ENCODE measurements around the gene LIPM. TPM values are rescaled to one million over a fixed set of nuclear protein-coding genes. Genes with fewer than 3 reads are reported as not detected.
"Not testable (repeated sequence)": the region's sequence is repeated elsewhere in the genome, so short reads cannot be mapped to it uniquely, and the experiment has no call there.

LIPM gene
- total RNA-seq, 4 donors from 2014 or later, result not detected

DNA sequence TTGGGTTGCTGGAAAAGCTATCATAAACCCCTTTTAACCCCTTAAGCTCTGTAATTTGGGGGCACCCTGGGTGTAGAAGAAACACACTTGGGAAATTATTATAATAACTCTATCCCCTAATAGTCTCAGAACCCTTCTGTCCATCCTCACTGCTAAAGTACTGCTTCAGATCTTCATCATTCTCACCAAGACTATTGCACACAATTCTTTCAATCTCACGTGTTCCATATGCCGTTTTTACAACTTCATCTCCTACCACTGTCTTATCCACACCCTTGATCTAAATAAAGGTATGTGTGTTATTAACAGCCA lies 33.3 kb downstream of the LIPM start:
- Histone ChIP-seq H3K27me3 (no peaks in the 10 kb centered on the region), H3K36me3 (no peaks in the 10 kb centered on the region), H3K4me3 (no peak overlapping the region), H3K27ac (no peak overlapping the region), H3K4me1 (no peaks in the 10 kb centered on the region), H3K9me3 (no peaks in the 10 kb centered on the region)
- intact Hi-C loops (cut with DNase I; ENCODE audit: low total_unique reads) (loop anchor here (2.0 to 10.0 kb wide), 3 partner anchors 97 to 379 kb away; no protein-coding TSS in a partner anchor), in situ Hi-C loops (cut with MboI; ENCODE audit: low sequenced_read_pairs in 4 of 4) (loop anchor here (5.0 to 25.0 kb wide), 8 partner anchors 41 to 379 kb away; partner anchors contain the start of gene CH25H (in 2 of the 4))
- no peak for ATAC-seq
- no peak for TF ChIP-seq POLR2A (IDR thresholded peaks at IDR 0.05)
- TF ChIP-seq, protein P1, sequence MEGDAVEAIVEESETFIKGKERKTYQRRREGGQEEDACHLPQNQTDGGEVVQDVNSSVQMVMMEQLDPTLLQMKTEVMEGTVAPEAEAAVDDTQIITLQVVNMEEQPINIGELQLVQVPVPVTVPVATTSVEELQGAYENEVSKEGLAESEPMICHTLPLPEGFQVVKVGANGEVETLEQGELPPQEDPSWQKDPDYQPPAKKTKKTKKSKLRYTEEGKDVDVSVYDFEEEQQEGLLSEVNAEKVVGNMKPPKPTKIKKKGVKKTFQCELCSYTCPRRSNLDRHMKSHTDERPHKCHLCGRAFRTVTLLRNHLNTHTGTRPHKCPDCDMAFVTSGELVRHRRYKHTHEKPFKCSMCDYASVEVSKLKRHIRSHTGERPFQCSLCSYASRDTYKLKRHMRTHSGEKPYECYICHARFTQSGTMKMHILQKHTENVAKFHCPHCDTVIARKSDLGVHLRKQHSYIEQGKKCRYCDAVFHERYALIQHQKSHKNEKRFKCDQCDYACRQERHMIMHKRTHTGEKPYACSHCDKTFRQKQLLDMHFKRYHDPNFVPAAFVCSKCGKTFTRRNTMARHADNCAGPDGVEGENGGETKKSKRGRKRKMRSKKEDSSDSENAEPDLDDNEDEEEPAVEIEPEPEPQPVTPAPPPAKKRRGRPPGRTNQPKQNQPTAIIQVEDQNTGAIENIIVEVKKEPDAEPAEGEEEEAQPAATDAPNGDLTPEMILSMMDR (IDR thresholded peaks at IDR 0.05 in 4 of 5, conservative IDR thresholded peaks at IDR 0.05 in 1 of 5), result no peak
- no peak for DNase-seq

DNA sequence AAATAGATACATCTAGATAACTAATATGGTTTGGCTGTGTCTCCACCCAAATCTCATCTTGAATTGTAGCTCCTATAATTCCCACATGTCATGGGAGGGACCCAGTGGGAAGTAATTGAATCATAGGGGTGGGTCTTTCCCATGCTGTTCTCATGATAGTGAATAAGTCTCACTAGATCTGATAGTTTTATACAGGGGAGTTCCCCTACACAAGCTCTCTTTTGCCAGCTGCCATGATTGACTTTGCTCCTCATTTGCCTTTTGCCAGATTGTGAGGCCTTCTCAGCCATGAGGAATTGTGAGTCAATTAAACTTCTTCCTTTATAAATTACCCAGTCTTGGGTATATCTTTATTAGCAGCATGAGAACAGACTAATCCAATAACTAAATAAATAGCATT lies 35.1 kb downstream of the LIPM start:
- intact Hi-C loops (cut with DNase I; ENCODE audit: low total_unique reads), result loop anchor here (2.0 to 10.0 kb wide), 3 partner anchors 95 to 377 kb away; no protein-coding TSS in a partner anchor
- not testable (repeated sequence) for ATAC-seq, H3K27me3 ChIP-seq, DNase-seq, H3K4me3 ChIP-seq, H3K9me3 ChIP-seq, H3K36me3 ChIP-seq, H3K27ac ChIP-seq, H3K4me1 ChIP-seq
- in situ Hi-C loops (cut with MboI; ENCODE audit: low sequenced_read_pairs in 4 of 4), result loop anchor here (5.0 to 25.0 kb wide), 8 partner anchors 40 to 377 kb away; partner anchors contain the start of gene CH25H (in 2 of the 4)

DNA sequence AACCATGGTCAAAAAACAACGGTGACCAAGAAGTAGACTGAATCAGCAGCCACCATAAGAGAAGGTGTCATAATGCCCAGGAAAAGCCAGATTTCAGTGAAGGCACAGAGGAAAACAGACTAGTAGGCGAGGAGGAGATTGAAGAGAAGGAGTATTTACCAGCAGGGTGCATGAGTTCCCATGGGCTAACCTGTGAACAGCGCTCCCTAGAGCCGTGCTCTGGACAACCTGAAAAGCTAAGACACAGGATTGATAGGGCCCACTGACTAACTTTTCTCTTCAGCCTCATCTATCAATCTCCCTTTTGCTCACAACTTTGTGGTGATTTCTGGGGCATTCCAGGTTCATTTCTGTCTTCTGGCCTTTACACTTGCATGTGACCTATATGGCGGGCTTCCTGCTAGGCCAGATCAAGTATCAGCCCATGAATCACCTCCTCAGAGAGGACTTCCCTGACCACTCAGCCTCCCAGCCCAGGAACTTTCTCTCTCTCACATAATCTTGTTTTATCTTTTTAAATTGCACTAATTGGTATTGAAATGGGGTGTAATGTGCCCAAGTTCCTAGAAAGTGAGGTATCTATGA lies 36.3 kb downstream of the LIPM start:
- ATAC-seq, result no peak
- Histone ChIP-seq H3K9me3 (no peaks in the 10 kb centered on the region), H3K4me1 (no peaks in the 10 kb centered on the region), H3K27ac (no peak overlapping the region), H3K27me3 (no peaks in the 10 kb centered on the region), H3K36me3 (no peaks in the 10 kb centered on the region), H3K4me3 (no peak overlapping the region)
- in situ Hi-C loops (cut with MboI; ENCODE audit: low sequenced_read_pairs in 4 of 4), result loop anchor here (5.0 to 25.0 kb wide), 8 partner anchors 38 to 376 kb away; partner anchors contain the start of gene CH25H (in 2 of the 4)
- intact Hi-C loops (cut with DNase I; ENCODE audit: low total_unique reads), result loop anchor here (5.0 to 10.0 kb wide), 2 partner anchors 148 to 376 kb away; no protein-coding TSS in a partner anchor
- TF ChIP-seq, protein P1 (IDR thresholded peaks at IDR 0.05 in 4 of 5, conservative IDR thresholded peaks at IDR 0.05 in 1 of 5), result no peak
- TF ChIP-seq POLR2A (IDR thresholded peaks at IDR 0.05), result no peak
- DNase-seq, result no peak

DNA sequence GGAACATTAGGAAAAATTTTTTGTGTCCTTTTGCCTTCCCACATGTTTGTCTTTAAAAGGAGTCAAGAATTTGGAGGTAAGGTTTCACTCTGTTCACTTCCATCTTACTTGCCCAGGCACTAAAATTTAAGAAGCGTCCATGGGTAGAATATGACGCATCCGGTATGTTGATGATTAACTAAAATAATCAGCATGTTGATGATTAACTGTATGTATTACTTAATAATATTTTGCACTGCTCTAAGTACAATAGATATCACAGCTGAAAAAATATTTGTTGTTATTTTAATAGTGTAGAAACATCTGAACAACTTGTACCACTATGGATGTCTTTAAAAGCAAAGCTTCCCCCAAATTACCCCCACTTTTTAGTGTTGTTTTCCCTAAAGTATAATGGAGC lies 37.6 kb downstream of the LIPM start:
- Histone ChIP-seq H3K36me3 (no peaks in the 10 kb centered on the region), H3K27me3 (no peaks in the 10 kb centered on the region), H3K4me3 (no peak overlapping the region), H3K4me1 (no peaks in the 10 kb centered on the region), H3K9me3 (no peaks in the 10 kb centered on the region), H3K27ac (no peak overlapping the region)
- TF ChIP-seq, protein P1 (IDR thresholded peaks at IDR 0.05 in 4 of 5, conservative IDR thresholded peaks at IDR 0.05 in 1 of 5), result no peak
- TF ChIP-seq POLR2A (IDR thresholded peaks at IDR 0.05), result no peak
- DNase-seq (no peak), ATAC-seq (no peak)
- in situ Hi-C loops (cut with MboI; ENCODE audit: low sequenced_read_pairs in 4 of 4) (loop anchor here in 2 of 4 donors (25.0 kb wide), 1 partner anchor 372 kb away; the partner anchor contains the start of gene CH25H (in 2 of the 2)), intact Hi-C loops (cut with DNase I; ENCODE audit: low total_unique reads) (no loop called here)

DNA sequence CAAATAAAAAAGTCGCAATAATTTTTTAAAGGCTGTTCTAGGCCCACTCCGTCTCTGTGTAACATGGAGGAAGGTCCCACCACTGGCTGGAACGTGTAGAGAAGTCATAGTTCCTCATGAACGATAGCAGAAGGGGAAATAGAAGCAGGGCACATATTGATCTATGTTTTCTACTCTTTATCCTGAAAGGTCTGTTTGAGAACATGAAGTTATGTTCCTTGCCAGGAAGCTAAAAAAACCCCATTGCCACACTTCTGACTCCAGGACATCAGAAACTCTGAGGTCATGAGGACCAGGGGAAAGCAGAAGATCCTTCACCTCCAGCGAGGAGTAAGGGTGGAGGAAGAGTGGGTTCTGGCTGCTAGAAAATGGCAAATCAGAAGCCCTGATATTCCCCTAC lies 38.4 kb downstream of the LIPM start:
- Histone ChIP-seq H3K36me3 (no peaks in the 10 kb centered on the region), H3K27ac (no peak overlapping the region), H3K4me1 (no peaks in the 10 kb centered on the region), H3K9me3 (no peaks in the 10 kb centered on the region), H3K27me3 (no peaks in the 10 kb centered on the region), H3K4me3 (no peak overlapping the region)
- DNase-seq, result no peak
- TF ChIP-seq POLR2A (IDR thresholded peaks at IDR 0.05), result no peak
- in situ Hi-C loops (cut with MboI; ENCODE audit: low sequenced_read_pairs in 4 of 4), result loop anchor here in 2 of 4 donors (25.0 kb wide), 1 partner anchor 371 kb away; the partner anchor contains the start of gene CH25H (in 2 of the 2)
- ATAC-seq, result no peak
- intact Hi-C loops (cut with DNase I; ENCODE audit: low total_unique reads), result no loop called here

Measured in gastrocnemius medialis (tissue), 4 donors.